ENCODE data around the gene BRI3. TPM values are rescaled to one million over a fixed set of nuclear protein-coding genes. Genes with fewer than 3 reads are reported as not detected.

The BRI3 gene
- total and polyA plus RNA-seq, 2 of the 8 experiments (the other 6 are each of a cell fraction or from before 2014, with no cell fraction given), result 77.5 to 93.4 TPM

DNA sequence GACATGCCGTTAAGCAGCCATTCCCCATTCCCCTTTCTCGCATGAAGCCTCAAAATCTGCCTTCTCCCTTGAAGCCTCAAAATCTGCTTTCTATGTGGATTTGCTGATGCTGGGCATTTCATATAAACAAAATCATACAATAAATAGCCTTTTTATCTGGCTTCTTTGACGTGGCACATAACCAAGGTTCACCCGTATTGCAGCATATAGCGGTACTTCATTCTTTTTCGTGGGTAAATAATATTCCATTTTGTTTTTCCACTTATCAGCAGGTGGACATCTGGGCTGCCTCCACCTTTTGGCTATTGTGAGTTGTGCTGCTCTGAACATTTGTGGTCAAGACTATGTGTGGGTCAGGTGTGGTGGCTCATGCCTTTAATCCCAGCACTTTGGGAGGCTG lies 57.0 kb downstream of the BRI3 start:
- no peak overlapping the region for H3K18ac ChIP-seq (ENCODE audit: extremely low read depth, low read length)
- H3K4me3 ChIP-seq (ENCODE audit: extremely low read depth in 1 of 4, insufficient read depth in 2 of 4, low read depth in 3 of 4, low read length in 4 of 4), result no peak overlapping the region
- no peak overlapping the region for H2BK120ac ChIP-seq (replicated peaks; ENCODE audit: low read depth, low read length)
- H4K8ac ChIP-seq (ENCODE audit: extremely low read depth, insufficient read depth, low read length), result no peak overlapping the region
- no peaks in the 10 kb centered on the region for H3K27me3 ChIP-seq (replicated peaks in 1 of 4; ENCODE audit: control insufficient read depth in 3 of 4, extremely low read depth in 1 of 4, insufficient read depth in 3 of 4, low read length in 3 of 4)
- H3K56ac ChIP-seq (replicated peaks; ENCODE audit: insufficient read length, low read depth, low read length), result no peak overlapping the region
- H3K79me2 ChIP-seq (ENCODE audit: control insufficient read depth in 1 of 2, insufficient read depth in 2 of 2, low read length in 2 of 2), result peaks cover 0 to 7% of the 10 kb centered on the region in 2 experiments; a peak in 1 of 4 replicates
- H2AFZ ChIP-seq (ENCODE audit: low read length), result no peak overlapping the region
- H3K36me3 ChIP-seq (ENCODE audit: control insufficient read depth in 2 of 4, insufficient read depth in 4 of 4, low read length in 3 of 4), result no peaks in the 10 kb centered on the region; a peak in 1 of 8 replicates
- CTCF ChIA-PET (ENCODE audit: partially characterized antibody), result interaction anchor here (1.6 kb wide), 1 partner anchor 63 kb away, joined by 4 read pairs; no protein-coding TSS in a partner anchor
- TF ChIP-seq ASH2L (IDR thresholded peaks at IDR 0.05; ENCODE audit: low read length), result no peak
- no peak overlapping the region for H3K4ac ChIP-seq (replicated peaks; ENCODE audit: insufficient read length, low read depth, low read length)
- DNase-seq (ENCODE audit: low read depth in 1 of 2, low spot score in 2 of 2), result no peak
- H2AK5ac ChIP-seq (ENCODE audit: low read depth, low read length), result no peak overlapping the region
- no peak for FAIRE-seq
- no peak overlapping the region for H3K4me2 ChIP-seq (ENCODE audit: insufficient read depth in 1 of 2, low read depth in 2 of 2, low read length in 2 of 2)
- no peak overlapping the region for H3K23ac ChIP-seq (ENCODE audit: insufficient read length)
- H3K23me2 ChIP-seq (ENCODE audit: low read depth, low read length), result no peaks in the 10 kb centered on the region
- 97% methylated on average over 6 of the region's 6 CpGs; no CpG with 5 or more reads in 1 of the 2 experiments for WGBS, 2 experiments (ENCODE audit: extremely low coverage in 1 of 2, insufficient coverage in 1 of 2, insufficient read length in 1 of 2, insufficient replicate concordance in 2 of 2, low coverage in 1 of 2, low lambda C conversion rate in 2 of 2, missing lambda C conversion rate in 1 of 2)
- no peaks in the 10 kb centered on the region for H3K9me3 ChIP-seq (ENCODE audit: insufficient read depth in 2 of 2, low read depth in 1 of 2, low read length in 1 of 2)
- H2BK5ac ChIP-seq (ENCODE audit: low read depth, low read length), result no peak overlapping the region
- peaks cover 5% of the 10 kb centered on the region; the same call in 1 of the 2 replicates for H3K79me1 ChIP-seq (ENCODE audit: low read depth, low read length)
- H3K14ac ChIP-seq (ENCODE audit: insufficient read length), result no peak overlapping the region
- no peak overlapping the region for H4K91ac ChIP-seq (replicated peaks; ENCODE audit: insufficient read length, low read length)
- H4K5ac ChIP-seq (ENCODE audit: insufficient read length, low read depth, low read length), result no peak overlapping the region
- no peak overlapping the region for H3K9ac ChIP-seq (replicated peaks in 1 of 4; ENCODE audit: extremely low read depth in 1 of 4, low read depth in 3 of 4, low read length in 3 of 4)
- peaks cover 0 to 1% of the 10 kb centered on the region in 2 experiments for H4K20me1 ChIP-seq (replicated peaks in 1 of 2; ENCODE audit: control insufficient read depth in 1 of 2, insufficient read depth in 2 of 2, low read length in 2 of 2)
- no peaks in the 10 kb centered on the region for H3K4me1 ChIP-seq (replicated peaks in 1 of 4; ENCODE audit: control insufficient read depth in 3 of 4, insufficient read depth in 4 of 4, low read length in 3 of 4)
- H2BK15ac ChIP-seq (ENCODE audit: low read length), result no peak overlapping the region
- no peak overlapping the region for H3K27ac ChIP-seq (ENCODE audit: low read depth, low read length)
- POLR2A ChIA-PET (ENCODE audit: partially characterized antibody), result no interaction called here
- no peak overlapping the region for H2BK12ac ChIP-seq (ENCODE audit: low read depth, low read length)
- H2BK20ac ChIP-seq (ENCODE audit: low read length), result no peak overlapping the region
